ENCODE data around the gene TAX1BP3. TPM values are rescaled to one million over a fixed set of nuclear protein-coding genes. Genes with fewer than 3 reads are reported as not detected.

TAX1BP3 gene
- total and polyA plus RNA-seq, 2 donors (not counting 1 experiment from before 2014, with no cell fraction given): 121 to 141 TPM

DNA sequence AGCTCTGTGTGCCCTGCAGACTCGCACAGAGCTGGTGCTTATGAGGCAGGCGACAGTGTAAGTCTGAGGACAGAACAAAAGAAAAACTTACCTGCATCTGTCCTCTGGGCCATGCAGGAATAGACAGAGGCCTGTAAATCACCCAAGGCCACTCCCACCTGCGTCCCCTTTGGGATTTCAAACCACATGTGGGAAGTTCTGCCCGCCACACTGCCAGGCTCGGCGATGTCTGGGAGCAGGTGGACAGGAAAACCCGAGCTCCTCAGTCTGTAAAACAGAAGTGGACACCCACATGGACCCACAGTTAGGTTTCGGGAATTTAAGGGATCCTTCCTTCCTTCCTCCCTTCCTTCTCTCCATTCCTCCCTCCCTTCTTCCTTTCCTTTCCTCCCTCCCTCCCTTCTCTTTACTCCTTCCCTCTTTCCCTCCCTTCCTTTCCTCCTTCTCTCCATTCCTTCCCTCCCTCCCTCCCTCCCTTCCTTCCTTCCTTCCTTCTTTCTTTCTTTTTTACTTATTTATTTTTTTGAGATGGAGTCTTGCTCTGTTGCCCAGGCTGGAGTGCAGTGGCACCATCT, 47.1 kb downstream of the TAX1BP3 start:
- peaks cover 8% of the 10 kb centered on the region for H3K36me3 ChIP-seq (ENCODE audit: control insufficient read depth, insufficient read depth, low read length)
- no peaks in the 10 kb centered on the region for H3K4me1 ChIP-seq (ENCODE audit: control insufficient read depth, extremely low read depth, insufficient read depth, low read length)
- no peak overlapping the region for H3K27ac ChIP-seq (ENCODE audit: insufficient read depth, low read length)
- DNase-seq (ENCODE audit: low read depth in 2 of 2): no peak
- no peaks in the 10 kb centered on the region for H4K20me1 ChIP-seq (ENCODE audit: control insufficient read depth, extremely low read depth, insufficient read depth, low read length)
- TF ChIP-seq EZH2 (IDR thresholded peaks at IDR 0.05; ENCODE audit: low read length, missing control alignments): no peak
- TF ChIP-seq, protein P1, sequence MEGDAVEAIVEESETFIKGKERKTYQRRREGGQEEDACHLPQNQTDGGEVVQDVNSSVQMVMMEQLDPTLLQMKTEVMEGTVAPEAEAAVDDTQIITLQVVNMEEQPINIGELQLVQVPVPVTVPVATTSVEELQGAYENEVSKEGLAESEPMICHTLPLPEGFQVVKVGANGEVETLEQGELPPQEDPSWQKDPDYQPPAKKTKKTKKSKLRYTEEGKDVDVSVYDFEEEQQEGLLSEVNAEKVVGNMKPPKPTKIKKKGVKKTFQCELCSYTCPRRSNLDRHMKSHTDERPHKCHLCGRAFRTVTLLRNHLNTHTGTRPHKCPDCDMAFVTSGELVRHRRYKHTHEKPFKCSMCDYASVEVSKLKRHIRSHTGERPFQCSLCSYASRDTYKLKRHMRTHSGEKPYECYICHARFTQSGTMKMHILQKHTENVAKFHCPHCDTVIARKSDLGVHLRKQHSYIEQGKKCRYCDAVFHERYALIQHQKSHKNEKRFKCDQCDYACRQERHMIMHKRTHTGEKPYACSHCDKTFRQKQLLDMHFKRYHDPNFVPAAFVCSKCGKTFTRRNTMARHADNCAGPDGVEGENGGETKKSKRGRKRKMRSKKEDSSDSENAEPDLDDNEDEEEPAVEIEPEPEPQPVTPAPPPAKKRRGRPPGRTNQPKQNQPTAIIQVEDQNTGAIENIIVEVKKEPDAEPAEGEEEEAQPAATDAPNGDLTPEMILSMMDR (conservative IDR thresholded peaks at IDR 0.05 in 1 of 2, IDR thresholded peaks at IDR 0.05 in 1 of 2; ENCODE audit: low read depth in 1 of 2, low read length in 2 of 2): no peak
- no peak overlapping the region for H3K9ac ChIP-seq (ENCODE audit: insufficient read depth, low read length)
- H3K4me2 ChIP-seq (ENCODE audit: extremely low read depth, insufficient read depth, low read length): no peak overlapping the region
- H3K79me2 ChIP-seq (ENCODE audit: control insufficient read depth, insufficient read depth, low read length): no peaks in the 10 kb centered on the region
- H3K27me3 ChIP-seq (ENCODE audit: control insufficient read depth, insufficient read depth, low read length): no peaks in the 10 kb centered on the region
- no peak overlapping the region for H3K4me3 ChIP-seq (replicated peaks in 1 of 4; ENCODE audit: control extremely low read depth in 1 of 4, insufficient read depth in 1 of 4, low read depth in 3 of 4, low read length in 4 of 4)
- no peaks in the 10 kb centered on the region for H3K9me3 ChIP-seq (ENCODE audit: control insufficient read depth, insufficient read depth, low read depth, low read length)
- no peak overlapping the region for H2AFZ ChIP-seq (ENCODE audit: low read length)

DNA sequence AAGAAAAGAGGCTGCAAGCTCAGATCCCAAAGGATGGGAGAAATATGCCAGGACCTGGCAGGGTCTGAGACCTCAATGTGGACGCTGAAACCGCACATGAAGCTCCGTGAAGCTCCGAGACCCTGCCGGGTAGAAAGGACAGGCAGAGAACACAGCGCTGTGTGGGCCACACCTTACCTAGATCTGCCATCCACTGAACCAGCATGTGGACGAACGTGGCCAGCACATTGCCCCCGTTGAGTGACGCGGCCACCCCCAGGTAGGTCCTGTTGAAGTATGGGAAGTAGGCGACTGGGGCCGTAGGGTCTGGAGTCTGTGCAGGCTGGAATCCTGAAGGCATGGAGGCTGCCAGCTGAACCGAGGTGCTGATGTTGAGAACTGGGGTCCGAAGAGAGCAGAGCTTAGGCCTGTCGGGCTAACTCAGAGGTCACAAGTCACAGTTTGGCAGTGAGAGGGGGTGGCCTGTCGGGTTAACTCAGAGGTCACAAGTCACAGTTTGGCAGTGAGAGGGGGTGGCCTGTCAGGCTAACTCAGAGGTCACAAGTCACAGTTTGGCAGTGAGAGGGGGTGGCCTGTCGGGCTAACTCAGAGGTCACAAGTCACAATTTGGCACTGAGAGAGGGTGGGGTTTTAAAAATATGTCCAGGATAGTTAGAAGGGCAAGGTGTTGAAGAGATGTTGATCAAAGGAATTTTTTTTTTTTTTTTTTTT, 53.1 kb downstream of the TAX1BP3 start:
- Histone ChIP-seq H2AFZ (ENCODE audit: low read length) (no peak overlapping the region), H3K27me3 (ENCODE audit: control insufficient read depth, insufficient read depth, low read length) (no peaks in the 10 kb centered on the region), H3K79me2 (ENCODE audit: control insufficient read depth, insufficient read depth, low read length) (no peaks in the 10 kb centered on the region), H4K20me1 (ENCODE audit: control insufficient read depth, extremely low read depth, insufficient read depth, low read length) (no peaks in the 10 kb centered on the region), H3K4me3 (replicated peaks in 1 of 4; ENCODE audit: control extremely low read depth in 1 of 4, insufficient read depth in 1 of 4, low read depth in 3 of 4, low read length in 4 of 4) (no peak overlapping the region), H3K27ac (ENCODE audit: insufficient read depth, low read length) (no peak overlapping the region), H3K36me3 (ENCODE audit: control insufficient read depth, insufficient read depth, low read length) (peaks cover 7% of the 10 kb centered on the region), H3K4me1 (ENCODE audit: control insufficient read depth, extremely low read depth, insufficient read depth, low read length) (no peaks in the 10 kb centered on the region), H3K9ac (ENCODE audit: insufficient read depth, low read length) (no peak overlapping the region), H3K4me2 (ENCODE audit: extremely low read depth, insufficient read depth, low read length) (no peak overlapping the region), H3K9me3 (ENCODE audit: control insufficient read depth, insufficient read depth, low read depth, low read length) (no peaks in the 10 kb centered on the region)
- no peak for DNase-seq (ENCODE audit: low read depth in 2 of 2)
- TF ChIP-seq, protein P1 (conservative IDR thresholded peaks at IDR 0.05 in 1 of 2, IDR thresholded peaks at IDR 0.05 in 1 of 2; ENCODE audit: low read depth in 1 of 2, low read length in 2 of 2): no peak
- no peak for TF ChIP-seq EZH2 (IDR thresholded peaks at IDR 0.05; ENCODE audit: low read length, missing control alignments)

DNA sequence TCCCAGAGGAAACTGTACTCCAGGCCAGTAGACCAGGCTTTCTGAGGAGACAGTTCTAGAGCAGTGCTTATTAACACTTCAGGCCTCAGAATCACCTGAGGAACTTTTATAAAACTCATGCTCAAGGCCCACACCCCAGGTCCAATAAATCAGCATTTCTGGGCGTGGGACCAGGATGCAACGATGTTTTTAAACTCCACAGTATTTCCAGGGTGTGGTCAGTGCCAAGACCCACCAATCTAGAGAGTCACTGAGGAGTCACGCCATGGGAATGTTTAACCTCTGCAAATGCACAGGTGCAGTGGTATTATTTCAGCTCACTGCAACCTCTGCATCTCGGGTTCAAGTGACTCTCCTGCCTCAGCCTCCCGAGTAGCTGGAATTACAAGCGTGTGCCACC, 55.3 kb downstream of the TAX1BP3 start:
- TF ChIP-seq, protein P1 (conservative IDR thresholded peaks at IDR 0.05 in 1 of 2, IDR thresholded peaks at IDR 0.05 in 1 of 2; ENCODE audit: low read depth in 1 of 2, low read length in 2 of 2): no peak
- TF ChIP-seq EZH2 (IDR thresholded peaks at IDR 0.05; ENCODE audit: low read length, missing control alignments): no peak
- no peak overlapping the region for H2AFZ ChIP-seq (ENCODE audit: low read length)
- H3K4me2 ChIP-seq (ENCODE audit: extremely low read depth, insufficient read depth, low read length): no peak overlapping the region
- H3K4me1 ChIP-seq (ENCODE audit: control insufficient read depth, extremely low read depth, insufficient read depth, low read length): no peaks in the 10 kb centered on the region
- H3K36me3 ChIP-seq (ENCODE audit: control insufficient read depth, insufficient read depth, low read length): peaks cover 11% of the 10 kb centered on the region
- H3K27ac ChIP-seq (ENCODE audit: insufficient read depth, low read length): no peak overlapping the region
- no peaks in the 10 kb centered on the region for H3K27me3 ChIP-seq (ENCODE audit: control insufficient read depth, insufficient read depth, low read length)
- no peaks in the 10 kb centered on the region for H3K79me2 ChIP-seq (ENCODE audit: control insufficient read depth, insufficient read depth, low read length)
- H3K4me3 ChIP-seq (replicated peaks in 1 of 4; ENCODE audit: control extremely low read depth in 1 of 4, insufficient read depth in 1 of 4, low read depth in 3 of 4, low read length in 4 of 4): no peak overlapping the region
- DNase-seq (ENCODE audit: low read depth in 2 of 2): no peak
- no peaks in the 10 kb centered on the region for H3K9me3 ChIP-seq (ENCODE audit: control insufficient read depth, insufficient read depth, low read depth, low read length)
- no peak overlapping the region for H3K9ac ChIP-seq (ENCODE audit: insufficient read depth, low read length)
- H4K20me1 ChIP-seq (ENCODE audit: control insufficient read depth, extremely low read depth, insufficient read depth, low read length): no peaks in the 10 kb centered on the region

Other genes with a start within 250 kb of the TAX1BP3 start
- gene OR1E2, start 234.7 kb downstream of the TAX1BP3 start, total RNA-seq: not detected in 2 replicates
- not detected in 2 replicates for gene OR1E2, start 234.7 kb downstream of the TAX1BP3 start, polyA plus RNA-seq
- 0.17 and 0.51 TPM in 2 replicates for gene SPATA22, start 196.8 kb downstream of the TAX1BP3 start, total RNA-seq
- 0.33 and 0.63 TPM in 2 replicates for gene SPATA22, start 196.8 kb downstream of the TAX1BP3 start, polyA plus RNA-seq
- gene ASPA, start 192.6 kb downstream of the TAX1BP3 start, total RNA-seq: 4.6 and 5.4 TPM in 2 replicates
- 1.3 and 1.7 TPM in 2 replicates for gene ASPA, start 192.6 kb downstream of the TAX1BP3 start, polyA plus RNA-seq
- 0.77 and 0.99 TPM in 2 replicates for gene TRPV3, start 110.8 kb downstream of the TAX1BP3 start, total RNA-seq
- 0.20 and 0.50 TPM in 2 replicates for gene TRPV3, start 110.8 kb downstream of the TAX1BP3 start, polyA plus RNA-seq
- gene TRPV1, start 59.2 kb downstream of the TAX1BP3 start, total RNA-seq: 2.3 and 2.8 TPM in 2 replicates
- gene TRPV1, start 59.2 kb downstream of the TAX1BP3 start, polyA plus RNA-seq: 0.60 and 0.89 TPM in 2 replicates
- 5.6 and 8.9 TPM in 2 replicates for gene SHPK, start 32.3 kb downstream of the TAX1BP3 start, total RNA-seq
- gene SHPK, start 32.3 kb downstream of the TAX1BP3 start, polyA plus RNA-seq: 7.2 and 9.1 TPM in 2 replicates
- gene CTNS, start 31.8 kb downstream of the TAX1BP3 start, total RNA-seq: 19.2 and 24.9 TPM in 2 replicates
- 9.6 and 10.4 TPM in 2 replicates for gene CTNS, start 31.8 kb downstream of the TAX1BP3 start, polyA plus RNA-seq
- 15.4 TPM in 2 replicates for gene EMC6, start 234 bp upstream of the TAX1BP3 start, total RNA-seq
- 20.6 and 25.3 TPM in 2 replicates for gene EMC6, start 234 bp upstream of the TAX1BP3 start, polyA plus RNA-seq
- gene P2RX5, start 27.6 kb upstream of the TAX1BP3 start, total RNA-seq: 0.99 and 1.0 TPM in 2 replicates
- gene P2RX5, start 27.6 kb upstream of the TAX1BP3 start, polyA plus RNA-seq: 0.79 and 1.1 TPM in 2 replicates
- 0.51 and 2.0 TPM in 2 replicates for gene HASPIN, start 55.3 kb upstream of the TAX1BP3 start, total RNA-seq
- 1.5 and 4.9 TPM in 2 replicates for gene HASPIN, start 55.3 kb upstream of the TAX1BP3 start, polyA plus RNA-seq
- gene ITGAE, start 132.6 kb upstream of the TAX1BP3 start, total RNA-seq: 15.9 and 29.7 TPM in 2 replicates
- gene ITGAE, start 132.6 kb upstream of the TAX1BP3 start, polyA plus RNA-seq: 72.5 and 76.6 TPM in 2 replicates
- 20.3 and 23.3 TPM in 2 replicates for gene NCBP3, start 177.7 kb upstream of the TAX1BP3 start, total RNA-seq
- 20.4 and 20.6 TPM in 2 replicates for gene NCBP3, start 177.7 kb upstream of the TAX1BP3 start, polyA plus RNA-seq
- gene CAMKK1, start 224.5 kb upstream of the TAX1BP3 start, total RNA-seq: 1.8 and 2.5 TPM in 2 replicates
- gene CAMKK1, start 224.5 kb upstream of the TAX1BP3 start, polyA plus RNA-seq: 0.41 and 1.3 TPM in 2 replicates
- gene P2RX1, start 247.9 kb upstream of the TAX1BP3 start, total RNA-seq: under 0.01 TPM in 2 replicates
- 0.02 TPM in 1 of 2 replicates, not detected in the other for gene P2RX1, start 247.9 kb upstream of the TAX1BP3 start, polyA plus RNA-seq